Esophagus squamous epithelium (tissue), 5 donors: ENCODE results near the gene KLF15. TPM values are rescaled to one million over a fixed set of nuclear protein-coding genes. Genes with fewer than 3 reads are reported as not detected.

Experiments used
- DNase-seq: peaks from one replicate; lab custom pipeline; 2025; lab: John Stamatoyannopoulos, UW
- H3K27ac ChIP-seq, 4 donors: fragments of 200-600 bp; sonication (generic); one replicate each; pipeline ENCODE4 v1.5.1; 2016 to 2019; ENCODE audit warnings: mild to moderate bottlenecking in 1 of 4
- H3K27me3 ChIP-seq, 4 donors: fragments of 200-600 bp; sonication (generic); 1 replicate in 3 of 4; 2 replicates in 1 of 4; pipeline versions ENCODE4 v1.5.1 to v1.6.0; 2017 to 2021; ENCODE audit warnings: antibody characterized with exemption in 1 of 4
- H3K36me3 ChIP-seq, 3 donors: fragments of 200-600 bp; sonication (generic); one replicate each; pipeline ENCODE4 v1.5.1; 2016 to 2019
- H3K4me1 ChIP-seq, 3 donors: fragments of 200-600 bp; sonication (generic); one replicate each; pipeline ENCODE4 v1.5.1; 2017 to 2019
- H3K4me3 ChIP-seq, 4 donors: fragments of 200-600 bp; sonication (generic); 1 replicate in 3 of 4; 2 replicates in 1 of 4; pipeline ENCODE4 v1.5.1; 2016 to 2019; ENCODE audit warnings: mild to moderate bottlenecking in 2 of 4, moderate library complexity in 1 of 4
- H3K9me3 ChIP-seq, 3 donors: fragments of 200-600 bp; sonication (generic); one replicate each; pipeline ENCODE4 v1.5.1; 2016 to 2019
- CTCF ChIP-seq, 6 experiments: fragments of 450-650 bp in 4 of 6; fragments of 200-600 bp in 2 of 6; sonication (generic) in 2 of 6; IDR thresholded peaks; one replicate each; pipeline ENCODE4 v1.5.1; 2016 to 2019; ENCODE audit warnings: antibody characterized with exemption in 6 of 6, mild to moderate bottlenecking in 4 of 6, moderate library complexity in 4 of 6
- POLR2A ChIP-seq, 4 donors: fragments of 450-650 bp; IDR thresholded peaks; one replicate each; pipeline ENCODE4 v1.6.1; 2017; ENCODE audit warnings: antibody characterized with exemption in 4 of 4, mild to moderate bottlenecking in 4 of 4, moderate library complexity in 3 of 4
- WGBS, 2 donors: methylation state at CpG; one replicate each; pipeline ENCODE4 v1.1.5; 2018; 5-methylcytosine and 5-hydroxymethylcytosine counted together
- intact Hi-C: fragments of 100-400 bp; cut with DNase I; formaldehyde crosslinking; loops from one replicate; pipeline ENCODE4 v1.15.0; 2022
- total RNA-seq, 4 donors: library from RNA; depleted of rRNA; stranded (reverse); fragments of >200 nt; gene quantifications; one replicate each; pipeline ENCODE4 v1.1.0, GENCODE V29; 2016
- donor health status: DM: yes; HTN: yes; CAD: no.

KLF15 gene
- total RNA-seq, 4 donors from 2014 or later: 1.8 to 43.1 (median 7.7) TPM

- H3K9me3 ChIP-seq: no peaks in the 10 kb centered on the region
- no peak overlapping the region for H3K27ac ChIP-seq
- WGBS, 2 donors: 89 to 94% methylated on average over 5 to 7 of the region's 9 CpGs
- intact Hi-C loops: no loop called here
- H3K4me3 ChIP-seq: no peak overlapping the region
- no peaks in the 10 kb centered on the region for H3K4me1 ChIP-seq
- peaks cover 0 to 27% (median 0%) of the 10 kb centered on the region in 4 donors for H3K27me3 ChIP-seq
- no peak for DNase-seq
- TF ChIP-seq CTCF (IDR thresholded peaks at IDR 0.05) (no peak), POLR2A (IDR thresholded peaks at IDR 0.05) (no peak)
- no peaks in the 10 kb centered on the region for H3K36me3 ChIP-seq
Measured at GRCh38 chr3:126364130-126364695, 7.0 kb upstream of the KLF15 start.

GRCh38 chr3:126361211-126361610 is 4.0 kb upstream of the KLF15 start:
- Histone ChIP-seq H3K9me3 (no peaks in the 10 kb centered on the region), H3K4me1 (peaks cover 11 to 18% (median 12%) of the 10 kb centered on the region in 3 donors), H3K36me3 (no peaks in the 10 kb centered on the region), H3K27ac (no peak overlapping the region), H3K27me3 (peaks cover 0 to 54% (median 0%) of the 10 kb centered on the region in 4 donors), H3K4me3 (no peak overlapping the region)
- TF ChIP-seq POLR2A (IDR thresholded peaks at IDR 0.05): no peak
- no peak for TF ChIP-seq CTCF (IDR thresholded peaks at IDR 0.05)
- WGBS, 2 donors: 76 to 80% methylated on average over 8 to 9 of the region's 9 CpGs
- no peak for DNase-seq
- intact Hi-C loops: no loop called here

GRCh38 chr3:126360714-126361060 is 3.5 kb upstream of the KLF15 start:
- H3K27ac ChIP-seq: no peak overlapping the region
- H3K4me1 ChIP-seq: peaks cover 14 to 24% (median 16%) of the 10 kb centered on the region in 3 donors
- intact Hi-C loops: no loop called here
- DNase-seq: no peak
- peaks cover 0 to 59% (median 0%) of the 10 kb centered on the region in 4 donors for H3K27me3 ChIP-seq
- H3K36me3 ChIP-seq: no peaks in the 10 kb centered on the region
- H3K4me3 ChIP-seq: no peak overlapping the region
- TF ChIP-seq CTCF (IDR thresholded peaks at IDR 0.05): no peak
- no peak for TF ChIP-seq POLR2A (IDR thresholded peaks at IDR 0.05)
- H3K9me3 ChIP-seq: no peaks in the 10 kb centered on the region
- 82% methylated on average over 2 of the region's 3 CpGs; no CpG with 5 or more reads in 1 of the 2 donors for WGBS, 2 donors

- no peak for TF ChIP-seq POLR2A (IDR thresholded peaks at IDR 0.05)
- TF ChIP-seq CTCF (IDR thresholded peaks at IDR 0.05): no peak
- no peak for DNase-seq
- Histone ChIP-seq H3K9me3 (no peaks in the 10 kb centered on the region), H3K4me3 (no peak overlapping the region), H3K4me1 (peaks cover 19 to 29% (median 19%) of the 10 kb centered on the region in 3 donors), H3K27me3 (peaks cover 0 to 64% (median 0%) of the 10 kb centered on the region in 4 donors), H3K27ac (no peak overlapping the region), H3K36me3 (no peaks in the 10 kb centered on the region)
- WGBS, 2 donors: 63 to 90% methylated on average over 1 to 2 of the region's 3 CpGs
- intact Hi-C loops: no loop called here
Measured at GRCh38 chr3:126360046-126360713, 3.0 kb upstream of the KLF15 start.

- Histone ChIP-seq H3K4me1 (peaks cover 19 to 43% (median 25%) of the 10 kb centered on the region in 3 donors), H3K4me3 (no peak overlapping the region), H3K27ac (no peak overlapping the region), H3K9me3 (no peaks in the 10 kb centered on the region), H3K36me3 (no peaks in the 10 kb centered on the region), H3K27me3 (peaks cover 0 to 64% (median 0%) of the 10 kb centered on the region in 4 donors)
- intact Hi-C loops: no loop called here
- TF ChIP-seq CTCF (IDR thresholded peaks at IDR 0.05): no peak
- no peak for TF ChIP-seq POLR2A (IDR thresholded peaks at IDR 0.05)
- DNase-seq: no peak
- 58 to 75% methylated on average over 3 of the region's 3 CpGs for WGBS, 2 donors
Measured at GRCh38 chr3:126358816-126359181, 1.6 kb upstream of the KLF15 start.
